Sigmoid colon (tissue), 7 donors: Measurements from ENCODE around the gene NEU2. TPM values are rescaled to one million over a fixed set of nuclear protein-coding genes. Genes with fewer than 3 reads are reported as not detected.

Experiments
- DNase-seq: peaks from one replicate; pipeline ENCODE4 v3.0.0-alpha.2; 2019
- H3K27ac ChIP-seq, 4 donors: fragments of 200-600 bp; sonication (generic); one replicate each; pipeline ENCODE4 v1.5.1; 2016 to 2019; ENCODE audit warnings: mild to moderate bottlenecking in 1 of 4
- H3K27me3 ChIP-seq, 3 donors: fragments of 200-600 bp; sonication (generic); one replicate each; pipeline ENCODE4 v1.5.1; 2019; ENCODE audit warnings: mild to moderate bottlenecking in 1 of 3
- H3K36me3 ChIP-seq, 4 donors: fragments of 200-600 bp; sonication (generic); one replicate each; pipeline ENCODE4 v1.5.1; 2016 to 2019
- H3K4me1 ChIP-seq, 4 donors: fragments of 200-600 bp; sonication (generic); one replicate each; pipeline ENCODE4 v1.5.1; 2017 to 2019
- H3K4me3 ChIP-seq, 4 donors: fragments of 200-600 bp; sonication (generic); one replicate each; pipeline ENCODE4 v1.5.1; 2017 to 2019; ENCODE audit warnings: mild to moderate bottlenecking in 2 of 4, moderate library complexity in 1 of 4
- H3K9me3 ChIP-seq, 4 donors: fragments of 200-600 bp in 3 of 4; sonication (generic) in 3 of 4; one replicate each; pipeline versions ENCODE4 v1.5.1 to v1.6.1; 2013 to 2019
- CTCF ChIP-seq, 4 experiments: fragments of 450-650 bp in 3 of 4; fragments of 200-600 bp in 1 of 4; IDR thresholded peaks; one replicate each; pipeline ENCODE4 v1.5.1; 2016 to 2019; ENCODE audit warnings: antibody characterized with exemption in 4 of 4, mild to moderate bottlenecking in 3 of 4, moderate library complexity in 2 of 4
- EP300 ChIP-seq, 4 donors: sonication (generic); formaldehyde crosslinking; IDR thresholded peaks; one replicate each; pipeline ENCODE4 v1.6.1; 2017; ENCODE audit warnings: antibody characterized with exemption in 4 of 4
- POLR2A ChIP-seq, 2 donors: fragments of 450-650 bp; IDR thresholded peaks; one replicate each; pipeline ENCODE4 v1.6.1; 2016; ENCODE audit warnings: antibody characterized with exemption in 2 of 2, mild to moderate bottlenecking in 2 of 2, moderate library complexity in 2 of 2
- POLR2AphosphoS5 ChIP-seq, 4 donors: sonication (generic); formaldehyde crosslinking; IDR thresholded peaks; one replicate each; pipeline ENCODE4 v1.6.1; 2017; ENCODE audit warnings: antibody characterized with exemption in 4 of 4
- WGBS, 2 donors: extraction: QIAGEN DNeasy Blood & Tissue Kit; methylation state at CpG; one replicate each; pipeline ENCODE4 v1.1.7; 2013; 5-methylcytosine and 5-hydroxymethylcytosine counted together
- intact Hi-C: fragments of 100-400 bp; cut with DNase I; formaldehyde crosslinking; loops from one replicate; pipeline ENCODE4 v1.15.1; 2023
- polyA plus RNA-seq, 3 donors: library from polyadenylated mRNA; stranded (reverse); fragments of 200-250 nt; gene quantifications; one replicate each; pipeline ENCODE4 v1.2.3, GENCODE V29; 2013
- total RNA-seq, 4 donors: library from RNA; depleted of rRNA; stranded (reverse); fragments of >200 nt; gene quantifications; one replicate each; pipeline ENCODE4 v1.1.0, GENCODE V29; 2016
- donor health status: healthy with polysubstance abuse.
- donor health status: Bipolar disorder and iron deficiency.
- donor health status: healthy.

The NEU2 gene
- total and polyA plus RNA-seq, 7 donors: not detected

GRCh38 chr2:233080836-233081229, 48.4 kb downstream of the NEU2 start:
- peak overlapping the region in 1 of 4 donors; percentile 67 for H3K27ac ChIP-seq
- H3K27me3 ChIP-seq: no peaks in the 10 kb centered on the region
- H3K4me1 ChIP-seq: no peaks in the 10 kb centered on the region
- no peaks in the 10 kb centered on the region for H3K36me3 ChIP-seq
- 85 to 91% methylated on average over 11 of the region's 11 CpGs for WGBS, 2 donors
- TF ChIP-seq POLR2AphosphoS5 (IDR thresholded peaks at IDR 0.05): no peak
- no peak for TF ChIP-seq EP300 (IDR thresholded peaks at IDR 0.05)
- no peak for TF ChIP-seq POLR2A (IDR thresholded peaks at IDR 0.05)
- TF ChIP-seq CTCF (IDR thresholded peaks at IDR 0.05): no peak
- H3K4me3 ChIP-seq: no peak overlapping the region
- intact Hi-C loops: no loop called here
- H3K9me3 ChIP-seq: no peaks in the 10 kb centered on the region
- no peak for DNase-seq

GRCh38 chr2:233081232-233081730, 48.8 kb downstream of the NEU2 start:
- Histone ChIP-seq H3K4me3 (no peak overlapping the region), H3K4me1 (no peaks in the 10 kb centered on the region), H3K27me3 (no peaks in the 10 kb centered on the region), H3K36me3 (no peaks in the 10 kb centered on the region), H3K9me3 (no peaks in the 10 kb centered on the region), H3K27ac (peak overlapping the region in 1 of 4 donors; percentile 67)
- TF ChIP-seq POLR2A (IDR thresholded peaks at IDR 0.05) (no peak), CTCF (IDR thresholded peaks at IDR 0.05) (no peak), POLR2AphosphoS5 (IDR thresholded peaks at IDR 0.05) (no peak), EP300 (IDR thresholded peaks at IDR 0.05) (no peak)
- DNase-seq: no peak
- intact Hi-C loops: no loop called here
- 50 to 78% methylated on average over 9 of the region's 9 CpGs for WGBS, 2 donors

- H3K36me3 ChIP-seq: no peaks in the 10 kb centered on the region
- H3K9me3 ChIP-seq: no peaks in the 10 kb centered on the region
- no peak for DNase-seq
- no peaks in the 10 kb centered on the region for H3K4me1 ChIP-seq
- H3K27me3 ChIP-seq: no peaks in the 10 kb centered on the region
- TF ChIP-seq CTCF (IDR thresholded peaks at IDR 0.05) (no peak), EP300 (IDR thresholded peaks at IDR 0.05) (no peak), POLR2AphosphoS5 (IDR thresholded peaks at IDR 0.05) (no peak), POLR2A (IDR thresholded peaks at IDR 0.05) (no peak)
- peak overlapping the region in 2 of 4 donors; percentile 67 to 68 for H3K27ac ChIP-seq
- intact Hi-C loops: no loop called here
- H3K4me3 ChIP-seq: no peak overlapping the region
- 84 to 91% methylated on average over 13 of the region's 13 CpGs for WGBS, 2 donors
Measured at GRCh38 chr2:233081731-233082221, 49.3 kb downstream of the NEU2 start.

GRCh38 chr2:233082222-233082930, 49.9 kb downstream of the NEU2 start:
- Histone ChIP-seq H3K4me1 (no peaks in the 10 kb centered on the region), H3K9me3 (no peaks in the 10 kb centered on the region), H3K36me3 (no peaks in the 10 kb centered on the region), H3K4me3 (no peak overlapping the region), H3K27me3 (no peaks in the 10 kb centered on the region), H3K27ac (peak overlapping the region; percentile 45 to 68 (median 66))
- intact Hi-C loops: no loop called here
- WGBS, 2 donors: 59 to 74% methylated on average over 11 of the region's 11 CpGs
- TF ChIP-seq EP300 (IDR thresholded peaks at IDR 0.05) (no peak), CTCF (IDR thresholded peaks at IDR 0.05) (no peak), POLR2AphosphoS5 (IDR thresholded peaks at IDR 0.05) (no peak), POLR2A (IDR thresholded peaks at IDR 0.05) (no peak)
- DNase-seq: no peak
